ENCODE results near the gene PLAAT1.

PLAAT1 gene

DNA sequence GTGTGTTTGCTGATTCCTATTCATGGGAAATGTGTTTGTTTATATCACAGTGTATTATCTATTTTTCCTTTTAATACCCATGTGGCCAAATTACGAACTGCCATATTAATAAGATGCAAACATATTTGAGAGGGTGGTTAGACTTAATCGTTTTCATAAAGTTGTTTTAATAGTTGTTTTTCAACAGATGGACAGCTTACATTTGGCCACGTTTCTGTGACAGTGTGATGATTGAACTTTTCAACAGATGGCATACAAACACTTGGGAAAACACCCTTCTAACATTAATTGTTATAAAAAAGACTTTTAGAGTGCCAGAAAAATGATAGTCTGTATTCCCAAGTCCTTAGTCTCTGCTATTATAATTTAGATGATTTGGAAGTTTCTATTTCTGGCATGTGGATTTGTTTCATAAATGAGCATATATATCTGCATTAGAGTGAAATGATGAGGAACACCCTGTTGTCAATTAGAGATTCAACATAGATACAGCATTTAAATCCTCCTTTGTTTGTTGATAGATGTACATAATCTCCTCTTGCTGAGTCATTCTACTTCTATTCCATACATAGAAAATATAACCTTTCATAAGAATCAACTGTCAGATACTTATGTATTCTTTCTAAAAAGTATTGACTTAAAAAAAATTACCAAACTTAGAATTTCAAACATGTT is 13.1 kb downstream of the PLAAT1 start:
- DNase-seq (ENCODE audit: low read depth), result no peak

DNA sequence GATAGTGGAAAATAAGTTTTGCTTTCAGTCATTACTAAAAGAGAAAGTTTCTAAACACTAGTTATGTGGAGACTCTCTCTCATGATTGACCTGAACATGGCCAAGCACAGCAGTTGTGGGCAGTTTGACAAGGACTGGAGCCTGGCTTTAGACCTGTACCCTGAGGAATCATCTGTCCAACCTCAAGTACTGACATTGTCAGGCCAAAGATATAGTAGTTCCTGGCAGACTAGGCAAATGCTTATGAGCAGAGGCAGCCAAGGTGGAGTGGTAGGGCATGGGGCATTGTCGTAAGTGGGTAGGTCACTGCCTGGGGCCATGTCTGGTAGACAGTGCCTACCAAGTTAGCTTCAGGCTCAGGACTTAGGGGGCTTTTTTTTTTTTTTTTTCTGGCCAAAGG is 20.9 kb downstream of the PLAAT1 start:
- DNase-seq (ENCODE audit: low read depth), result no peak

DNA sequence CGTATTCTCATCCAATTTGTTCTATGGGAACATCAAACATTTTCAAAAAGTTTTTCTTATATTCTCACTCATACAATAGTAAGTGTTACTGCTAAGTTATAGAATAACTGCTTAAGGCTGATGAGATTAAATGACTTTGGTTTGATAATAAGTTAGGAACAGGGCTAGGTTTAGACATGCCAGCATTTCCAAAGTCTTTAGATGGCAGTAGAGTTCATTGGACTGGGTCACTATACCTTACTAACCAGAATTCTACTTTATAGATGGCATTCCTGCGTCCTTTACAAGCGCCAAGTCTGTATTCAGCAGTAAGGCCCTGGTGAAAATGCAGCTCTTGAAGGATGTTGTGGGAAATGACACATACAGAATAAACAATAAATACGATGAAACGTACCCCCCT is 21.7 kb downstream of the PLAAT1 start:
- no peak for DNase-seq (ENCODE audit: low read depth)

DNA sequence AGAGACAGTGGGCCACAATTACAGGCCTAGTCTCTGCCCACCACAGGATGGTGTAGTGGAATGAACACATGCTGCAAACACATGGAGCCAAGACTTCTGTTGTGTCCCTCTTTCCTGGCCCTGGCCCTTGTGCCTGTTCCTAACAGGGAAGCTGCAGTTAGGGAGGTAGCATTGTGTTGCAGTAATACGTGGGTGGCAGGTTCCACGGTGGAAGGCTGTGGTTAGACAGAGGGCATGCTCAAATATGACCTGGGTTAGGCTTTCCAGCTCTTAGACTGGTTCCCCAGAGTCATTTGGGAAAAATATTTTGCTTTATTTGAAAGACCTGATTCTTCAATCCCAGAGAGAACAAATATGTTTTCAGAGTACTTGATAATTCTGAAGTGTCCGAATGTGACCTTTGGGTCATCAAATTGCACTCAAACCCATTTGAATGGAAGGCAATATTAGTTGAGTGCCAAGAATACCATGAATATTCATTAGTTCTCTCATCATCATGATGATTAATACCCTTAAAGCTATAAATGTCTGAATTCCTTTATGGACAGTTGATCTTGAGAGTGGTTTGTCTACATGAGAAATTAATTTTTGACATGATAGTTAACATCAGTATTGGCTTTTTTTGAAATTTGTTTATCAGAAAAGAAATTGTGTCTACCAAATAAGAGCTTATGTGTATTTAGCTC is 28.5 kb downstream of the PLAAT1 start:
- DNase-seq (ENCODE audit: low read depth), result no peak

DNA sequence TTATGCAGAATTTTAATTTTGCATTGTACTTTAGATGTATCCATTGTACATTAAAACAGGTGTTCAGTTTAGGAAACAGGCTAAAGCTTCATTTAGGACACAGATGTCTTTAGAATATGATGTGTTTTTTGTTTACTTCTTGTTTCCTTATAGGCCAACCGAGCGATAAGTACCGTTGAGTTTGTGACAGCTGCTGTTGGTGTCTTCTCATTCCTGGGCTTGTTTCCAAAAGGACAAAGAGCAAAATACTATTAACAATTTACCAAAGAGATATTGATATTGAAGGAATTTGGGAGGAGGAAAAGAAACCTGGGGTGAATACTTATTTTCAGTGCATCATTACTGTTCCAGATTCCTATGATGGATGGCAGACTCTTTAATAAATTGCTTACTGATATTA is 29.4 kb downstream of the PLAAT1 start:
- DNase-seq (ENCODE audit: low read depth), result no peak

DNA sequence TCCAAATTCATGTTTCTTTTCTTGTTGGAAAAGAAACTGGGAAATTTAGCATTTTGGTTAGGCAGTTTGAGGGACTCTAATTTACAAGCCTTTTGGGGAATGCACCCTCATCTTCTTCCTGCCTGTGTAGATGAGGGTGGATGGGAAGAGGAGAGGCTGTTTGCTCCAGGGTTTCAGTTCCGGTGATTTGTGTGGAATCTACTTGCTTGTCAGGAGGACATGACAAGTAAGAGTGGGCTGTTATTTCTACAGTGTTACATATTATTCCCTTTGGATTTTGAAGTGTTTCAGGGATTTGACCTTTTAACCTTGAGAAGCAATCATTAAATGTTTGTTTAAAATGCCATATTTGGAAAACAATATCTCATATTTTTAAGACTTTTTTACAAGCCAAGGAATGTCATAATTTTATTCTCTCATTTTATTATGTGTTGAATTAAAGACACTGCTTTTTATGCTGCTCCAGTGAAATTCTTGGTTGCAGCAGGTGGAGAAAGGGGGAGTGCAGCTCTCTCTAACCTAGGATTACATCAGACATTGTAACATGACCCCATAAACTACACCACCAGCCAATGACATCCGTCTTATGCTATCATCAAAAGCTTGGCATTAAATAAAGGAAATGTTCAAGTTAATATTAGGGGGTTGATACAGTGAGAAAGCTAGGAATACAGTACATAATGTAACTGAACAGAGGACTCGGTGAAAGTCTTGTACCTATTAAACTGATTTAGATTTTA is 30.2 kb downstream of the PLAAT1 start:
- no peak for DNase-seq (ENCODE audit: low read depth)

DNA sequence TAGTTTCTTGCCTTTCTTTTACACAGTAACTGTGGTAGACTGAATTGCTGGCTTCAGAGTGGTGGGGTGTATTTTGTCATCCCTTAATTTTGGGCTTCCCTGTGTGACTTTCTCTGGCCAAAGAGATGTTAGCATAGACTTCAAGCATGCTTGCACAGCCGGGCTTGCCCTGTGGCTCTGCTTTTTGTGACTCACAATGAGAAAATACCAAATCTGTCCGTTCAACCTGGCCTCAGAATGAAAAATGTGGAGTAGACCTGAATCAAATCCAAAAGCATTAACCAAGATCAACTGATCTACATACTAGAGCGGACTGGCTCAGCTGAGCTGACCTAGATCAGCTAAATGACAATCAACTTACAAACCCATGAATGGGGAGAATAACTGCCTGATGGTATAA is 51.4 kb downstream of the PLAAT1 start:
- no peak for DNase-seq (ENCODE audit: low read depth)

DNA sequence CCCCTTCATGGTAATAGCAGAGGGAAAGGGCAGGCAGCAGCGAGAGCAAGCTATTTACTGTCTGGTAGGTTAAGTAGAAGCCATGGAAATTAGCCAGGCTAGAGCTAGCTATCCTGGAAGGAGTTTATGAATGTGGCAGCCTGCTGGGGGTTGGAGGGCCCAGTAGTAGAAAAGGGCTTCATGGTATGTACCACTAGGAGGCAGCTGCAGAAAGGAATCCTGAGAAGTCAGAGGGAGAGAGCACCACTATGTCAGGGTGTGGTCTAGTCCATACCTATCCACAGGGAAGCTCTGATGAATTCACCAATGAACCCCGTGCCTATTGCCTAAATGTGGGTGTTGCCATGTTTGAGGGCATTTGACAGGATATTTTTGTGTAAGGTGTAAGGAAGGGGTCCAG is 55.0 kb downstream of the PLAAT1 start:
- DNase-seq (ENCODE audit: low read depth), result no peak

DNA sequence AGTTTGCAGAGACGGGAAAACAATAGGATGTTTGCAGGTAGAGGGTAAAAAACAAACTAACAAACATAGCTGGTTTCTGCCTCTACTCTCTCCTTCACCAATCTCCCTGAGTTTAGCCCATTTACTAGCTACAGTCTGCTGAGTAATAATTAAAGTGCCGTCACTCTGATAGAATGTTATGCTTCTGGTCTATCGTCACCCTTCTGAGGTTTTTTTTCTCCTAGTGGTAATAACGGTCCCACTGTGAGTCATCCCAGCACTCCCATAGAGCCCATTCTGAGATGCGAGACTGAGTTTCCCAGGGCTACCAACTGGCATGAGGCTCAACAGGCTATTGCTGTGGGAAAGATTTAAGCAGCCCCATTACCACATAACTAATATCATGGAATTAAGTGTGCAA is 56.4 kb downstream of the PLAAT1 start:
- DNase-seq (ENCODE audit: low read depth), result no peak

DNA sequence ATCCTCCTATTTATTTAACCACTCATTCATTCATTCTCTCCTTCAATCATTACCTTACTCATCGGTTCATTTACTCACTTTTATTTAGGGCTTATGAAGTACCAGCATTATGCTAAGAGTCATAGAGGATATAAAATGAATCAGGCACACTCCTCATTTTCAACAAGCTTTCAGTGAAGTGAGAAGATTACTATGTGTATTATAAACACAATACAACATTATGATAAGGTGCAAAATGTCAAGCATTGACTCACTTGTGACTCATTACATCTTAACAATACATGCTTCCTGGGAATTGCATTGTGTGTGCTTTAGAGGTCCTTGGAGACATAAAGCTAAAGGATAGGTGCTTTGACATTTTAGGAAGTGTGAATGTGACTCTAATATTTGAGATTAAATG is 60.4 kb downstream of the PLAAT1 start:
- no peak for DNase-seq (ENCODE audit: low read depth)

DNA sequence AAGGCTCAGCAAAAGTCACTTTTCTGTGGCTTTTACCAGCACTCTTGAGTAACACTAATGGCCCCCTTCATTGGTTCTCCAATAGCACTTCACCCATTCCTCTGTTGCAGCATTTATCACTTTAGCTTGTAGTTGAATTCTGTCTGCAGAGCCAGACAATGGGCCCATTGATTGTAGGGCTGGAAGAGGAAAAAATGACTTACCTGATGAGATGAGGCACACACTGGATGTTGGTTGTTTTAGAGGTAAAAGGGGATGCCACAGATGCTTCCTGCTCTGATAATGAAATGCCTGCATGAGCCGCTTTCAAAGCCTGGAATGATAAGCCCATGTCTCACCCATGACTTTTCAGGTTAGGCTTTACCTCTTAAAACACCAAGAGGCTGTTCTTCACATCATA is 64.3 kb downstream of the PLAAT1 start:
- DNase-seq (ENCODE audit: low read depth), result no peak

DNA sequence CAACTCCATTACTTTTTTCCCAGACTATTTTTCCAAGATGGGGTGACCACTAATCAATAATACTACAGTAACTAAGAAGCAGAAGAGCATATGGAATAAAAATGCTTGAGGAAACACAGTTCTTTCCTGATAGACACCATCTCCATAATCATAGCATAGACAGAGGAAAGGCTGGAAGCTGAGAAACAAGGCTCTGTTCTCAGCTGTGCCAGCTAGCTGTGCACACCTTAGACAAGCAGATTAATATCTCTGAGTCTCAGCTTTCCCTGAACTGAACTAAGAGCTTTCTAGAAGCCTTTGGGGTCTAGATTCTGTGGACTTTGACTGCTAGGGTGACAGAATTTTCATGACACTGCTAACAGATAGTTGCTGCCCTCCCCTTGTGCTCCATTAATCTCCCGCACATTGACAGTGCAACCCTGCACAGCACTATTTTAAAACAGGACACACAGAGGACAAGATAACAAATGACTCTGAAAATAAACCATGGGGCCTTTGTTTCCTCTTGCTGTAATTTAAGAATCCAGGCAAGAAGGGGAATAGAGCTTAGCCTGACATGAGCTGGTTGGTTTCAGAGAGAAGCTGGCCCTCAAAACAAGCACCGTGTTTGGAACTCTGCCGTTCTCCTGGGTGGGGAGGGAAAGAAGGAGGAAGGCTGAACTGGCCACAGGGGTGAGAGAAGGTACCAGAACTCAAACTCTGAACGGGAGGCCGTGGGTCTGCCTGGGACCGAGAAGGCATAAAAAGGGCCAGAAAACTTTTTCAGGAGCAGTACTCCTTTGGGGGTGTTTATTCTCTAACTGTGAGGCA is 70.1 kb downstream of the PLAAT1 start:
- no peak for DNase-seq (ENCODE audit: low read depth)

DNA sequence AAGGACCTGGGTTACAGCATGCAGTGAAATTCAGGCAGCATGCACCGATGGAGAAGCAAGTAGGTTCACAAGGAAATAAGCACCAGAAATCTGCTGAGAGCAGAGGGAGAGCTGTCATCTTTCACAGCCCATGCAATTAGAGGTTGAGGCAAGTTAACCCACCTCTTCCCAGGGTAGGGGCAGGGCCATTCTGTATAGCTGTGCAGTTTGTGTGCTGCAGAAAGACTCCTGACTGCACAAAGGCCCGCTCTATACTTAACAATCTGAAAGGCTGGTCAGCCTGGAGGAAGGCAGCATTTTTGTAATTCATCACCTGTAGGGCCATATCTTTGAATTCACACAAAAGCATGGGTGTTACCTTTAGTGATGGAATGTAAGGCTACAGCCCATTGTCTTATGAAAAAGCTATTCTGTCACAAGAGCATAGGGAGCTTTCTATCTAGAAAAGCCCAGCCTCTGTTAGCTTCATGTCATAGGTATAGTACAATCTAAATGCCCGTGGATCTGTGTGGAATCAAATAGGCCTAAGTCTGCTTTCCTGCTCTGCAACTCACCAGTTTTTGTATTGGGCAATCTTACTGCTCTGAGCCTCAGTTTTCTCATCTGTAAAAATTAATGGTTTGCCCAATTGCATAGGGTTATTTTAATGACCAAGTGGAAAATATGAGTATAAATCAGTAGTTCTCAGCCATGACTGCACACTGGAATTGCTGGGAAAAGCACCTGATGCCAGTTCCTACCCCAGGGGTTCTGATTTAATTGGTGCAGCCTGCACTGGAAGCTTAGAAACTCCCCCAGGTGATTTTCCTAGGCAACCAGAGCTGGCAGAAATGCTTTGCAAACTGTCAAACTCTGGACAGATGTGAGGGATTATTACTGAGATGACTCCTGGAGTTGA is 72.3 kb downstream of the PLAAT1 start:
- DNase-seq (ENCODE audit: low read depth), result no peak

DNA sequence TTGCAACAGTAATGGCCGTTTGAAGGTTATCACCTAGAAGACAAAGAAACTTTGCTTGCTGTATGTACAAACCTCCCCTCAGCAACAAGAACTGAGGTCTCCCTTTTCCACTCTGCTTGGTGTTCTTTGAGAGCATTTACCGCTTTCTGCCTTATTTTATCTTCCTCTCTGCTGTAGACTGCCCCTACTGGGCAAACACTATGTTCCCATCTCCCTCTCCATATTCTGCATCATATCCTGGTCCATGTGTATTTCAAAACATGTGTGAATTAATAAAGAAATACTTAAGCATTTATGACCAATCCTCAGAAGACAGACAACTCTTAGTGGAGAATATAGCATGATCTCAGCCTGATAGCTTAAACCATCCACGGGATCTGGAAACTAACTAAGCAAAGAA is 73.1 kb downstream of the PLAAT1 start:
- no peak for DNase-seq (ENCODE audit: low read depth)

DNA sequence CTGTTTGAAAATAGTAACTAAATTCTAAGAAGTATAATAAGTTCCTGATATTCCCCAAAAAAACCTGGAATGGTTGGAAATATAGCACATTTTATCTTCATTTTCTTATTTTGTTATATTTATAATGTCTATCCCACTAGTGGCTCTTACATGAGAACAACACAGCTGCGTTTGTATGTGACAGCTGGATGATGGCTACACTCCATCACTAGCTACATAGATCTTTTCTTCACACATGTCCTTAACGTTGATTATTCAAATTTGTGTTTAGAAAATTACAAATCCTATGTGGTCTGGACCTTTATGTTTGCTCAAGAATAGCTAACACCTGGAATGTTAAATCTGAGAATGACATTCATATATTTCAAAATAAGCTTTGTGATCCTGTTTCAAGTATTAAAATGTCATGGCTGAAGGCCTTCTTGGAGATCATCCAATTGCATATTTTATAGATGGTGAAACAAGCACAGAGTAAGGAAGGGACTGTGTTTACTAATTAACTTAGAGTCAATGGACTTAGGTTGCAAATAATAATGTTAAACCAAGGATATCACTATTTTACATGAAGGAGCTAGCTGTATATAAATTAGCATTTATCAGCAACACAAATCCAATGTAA is 76.8 kb downstream of the PLAAT1 start:
- no peak for DNase-seq (ENCODE audit: low read depth)

Measured in HS-27A (cell line).